ENCODE data around the gene HMGB3.
"Not testable (repeated sequence)": the region's sequence is repeated elsewhere in the genome, so short reads cannot be mapped to it uniquely, and the experiment has no call there.

Gene HMGB3

DNA sequence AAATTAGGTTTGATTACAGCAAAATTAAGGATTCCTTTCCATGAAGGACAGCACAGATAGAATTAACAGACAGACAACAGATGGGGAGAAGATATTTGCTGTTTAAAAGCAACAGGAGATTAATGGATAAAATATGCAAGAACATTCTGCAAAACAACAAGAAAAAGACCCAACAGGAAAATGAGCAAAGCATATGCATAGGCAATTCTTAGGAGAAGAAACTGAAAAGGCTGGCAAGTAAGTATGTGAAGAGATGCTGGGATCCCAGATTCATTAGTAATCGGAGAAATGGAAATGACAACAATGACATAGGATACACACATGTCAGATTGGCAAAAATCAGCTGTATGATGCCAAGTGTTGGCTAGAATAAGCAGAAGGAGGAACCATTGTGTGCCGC is 27.5 kb upstream of the HMGB3 start:
- Histone ChIP-seq H3K36me3 (ENCODE audit: control insufficient read depth, insufficient read depth, low read length) (no peaks in the 10 kb centered on the region), H3K4me3 (replicated peaks; ENCODE audit: low read depth, low read length) (no peak overlapping the region), H3K27me3 (replicated peaks; ENCODE audit: control insufficient read depth, insufficient read depth, low read length) (no peaks in the 10 kb centered on the region)
- no peak for DNase-seq (ENCODE audit: extremely low read depth, insufficient read length)
- TF ChIP-seq, protein P1, sequence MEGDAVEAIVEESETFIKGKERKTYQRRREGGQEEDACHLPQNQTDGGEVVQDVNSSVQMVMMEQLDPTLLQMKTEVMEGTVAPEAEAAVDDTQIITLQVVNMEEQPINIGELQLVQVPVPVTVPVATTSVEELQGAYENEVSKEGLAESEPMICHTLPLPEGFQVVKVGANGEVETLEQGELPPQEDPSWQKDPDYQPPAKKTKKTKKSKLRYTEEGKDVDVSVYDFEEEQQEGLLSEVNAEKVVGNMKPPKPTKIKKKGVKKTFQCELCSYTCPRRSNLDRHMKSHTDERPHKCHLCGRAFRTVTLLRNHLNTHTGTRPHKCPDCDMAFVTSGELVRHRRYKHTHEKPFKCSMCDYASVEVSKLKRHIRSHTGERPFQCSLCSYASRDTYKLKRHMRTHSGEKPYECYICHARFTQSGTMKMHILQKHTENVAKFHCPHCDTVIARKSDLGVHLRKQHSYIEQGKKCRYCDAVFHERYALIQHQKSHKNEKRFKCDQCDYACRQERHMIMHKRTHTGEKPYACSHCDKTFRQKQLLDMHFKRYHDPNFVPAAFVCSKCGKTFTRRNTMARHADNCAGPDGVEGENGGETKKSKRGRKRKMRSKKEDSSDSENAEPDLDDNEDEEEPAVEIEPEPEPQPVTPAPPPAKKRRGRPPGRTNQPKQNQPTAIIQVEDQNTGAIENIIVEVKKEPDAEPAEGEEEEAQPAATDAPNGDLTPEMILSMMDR (IDR thresholded peaks at IDR 0.05; ENCODE audit: insufficient read depth, low read length, poor library complexity, severe bottlenecking): no peak

DNA sequence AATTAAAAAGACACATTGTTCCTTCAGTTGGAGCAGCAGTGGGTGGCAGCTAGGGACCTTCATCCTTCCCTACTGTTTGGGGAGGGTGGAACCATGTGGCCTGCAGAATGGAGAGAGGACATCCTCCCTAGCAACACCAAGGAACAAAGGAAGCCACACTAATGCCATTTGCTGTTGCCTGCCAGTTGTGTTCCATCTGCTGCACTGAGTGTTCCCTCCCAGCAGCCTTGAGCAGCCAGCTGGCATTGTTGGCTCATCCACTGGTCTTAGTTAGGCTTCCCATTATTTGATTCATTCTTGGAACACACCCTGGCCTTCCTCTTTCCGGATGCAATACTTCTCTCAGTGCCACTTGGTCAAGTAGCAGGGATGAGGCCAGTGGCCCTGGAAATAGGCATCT is 25.0 kb upstream of the HMGB3 start:
- Histone ChIP-seq H3K36me3 (ENCODE audit: control insufficient read depth, insufficient read depth, low read length) (no peaks in the 10 kb centered on the region), H3K27me3 (replicated peaks; ENCODE audit: control insufficient read depth, insufficient read depth, low read length) (no peaks in the 10 kb centered on the region), H3K4me3 (replicated peaks; ENCODE audit: low read depth, low read length) (no peak overlapping the region)
- no peak for DNase-seq (ENCODE audit: extremely low read depth, insufficient read length)
- TF ChIP-seq, protein P1 (IDR thresholded peaks at IDR 0.05; ENCODE audit: insufficient read depth, low read length, poor library complexity, severe bottlenecking): no peak

DNA sequence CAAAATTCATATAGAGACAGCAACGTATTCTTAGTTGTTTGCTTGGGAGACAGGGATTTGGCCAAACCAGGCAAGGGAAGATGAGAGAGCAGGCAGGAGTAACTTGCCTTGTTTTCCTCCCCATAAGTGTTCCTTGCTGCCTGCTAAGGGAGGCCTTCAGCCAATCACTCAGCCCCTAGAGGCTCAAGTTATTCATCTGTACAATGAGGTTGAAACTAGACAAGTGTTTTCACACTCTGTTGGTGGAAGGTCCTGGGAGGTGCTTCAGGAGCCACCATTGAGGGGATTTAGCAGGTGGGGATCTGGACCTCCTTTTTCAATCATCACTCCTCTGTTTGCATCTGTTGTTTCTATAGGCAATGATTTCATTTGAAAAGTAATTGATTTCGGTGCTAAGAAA is 23.6 kb upstream of the HMGB3 start:
- DNase-seq (ENCODE audit: extremely low read depth, insufficient read length): no peak
- TF ChIP-seq, protein P1 (IDR thresholded peaks at IDR 0.05; ENCODE audit: insufficient read depth, low read length, poor library complexity, severe bottlenecking): no peak
- H3K27me3 ChIP-seq (replicated peaks; ENCODE audit: control insufficient read depth, insufficient read depth, low read length): no peaks in the 10 kb centered on the region
- no peaks in the 10 kb centered on the region for H3K36me3 ChIP-seq (ENCODE audit: control insufficient read depth, insufficient read depth, low read length)
- no peak overlapping the region for H3K4me3 ChIP-seq (replicated peaks; ENCODE audit: low read depth, low read length)

DNA sequence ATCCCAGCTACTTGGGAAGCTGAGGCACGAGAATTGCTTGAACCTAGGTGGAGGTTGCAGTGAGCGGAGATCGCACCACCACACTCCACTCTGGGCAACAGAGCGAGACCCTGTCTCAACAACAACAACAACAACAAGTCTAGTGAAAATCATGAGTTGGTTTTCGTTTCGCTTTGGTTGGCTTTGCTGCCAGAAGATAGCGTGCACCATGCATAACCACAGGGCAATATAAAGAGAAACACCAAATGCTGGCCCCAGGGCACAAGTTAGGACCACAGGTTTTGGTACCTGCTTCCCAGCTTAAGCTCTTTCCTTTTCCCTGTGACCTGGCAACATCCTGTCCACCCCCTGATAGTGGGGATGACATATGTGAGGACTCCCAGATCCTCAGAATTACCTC is 21.5 kb upstream of the HMGB3 start:
- no peaks in the 10 kb centered on the region for H3K36me3 ChIP-seq (ENCODE audit: control insufficient read depth, insufficient read depth, low read length)
- TF ChIP-seq, protein P1 (IDR thresholded peaks at IDR 0.05; ENCODE audit: insufficient read depth, low read length, poor library complexity, severe bottlenecking): no peak
- no peak for DNase-seq (ENCODE audit: extremely low read depth, insufficient read length)

DNA sequence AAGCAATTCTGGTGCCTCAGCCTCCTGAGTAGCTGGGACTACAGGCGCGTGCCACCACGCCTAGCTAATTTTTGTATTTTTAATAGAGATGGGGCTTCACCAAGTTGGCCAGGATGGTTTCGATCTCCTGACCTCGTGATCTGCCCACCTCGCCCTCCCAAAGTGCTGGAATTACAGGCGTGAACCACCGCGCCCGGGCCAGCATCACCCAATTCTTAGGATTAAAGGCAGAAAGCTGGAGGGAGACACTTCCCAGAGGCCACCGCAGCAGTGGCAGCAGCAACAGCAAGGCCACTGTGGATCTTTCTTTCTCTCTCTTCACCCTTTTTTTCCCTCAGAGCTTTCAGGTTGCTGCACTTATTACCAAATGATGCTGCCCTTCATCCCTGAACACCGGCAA is 18.7 kb upstream of the HMGB3 start:
- H3K4me3 ChIP-seq (replicated peaks; ENCODE audit: low read depth, low read length); DNase-seq (ENCODE audit: extremely low read depth, insufficient read length); H3K36me3 ChIP-seq (ENCODE audit: control insufficient read depth, insufficient read depth, low read length); H3K27me3 ChIP-seq (replicated peaks; ENCODE audit: control insufficient read depth, insufficient read depth, low read length): not testable (repeated sequence)

More for the DNA sequence above, 21.5 kb upstream of the HMGB3 start:
- no peak overlapping the region for H3K4me3 ChIP-seq (replicated peaks; ENCODE audit: low read depth, low read length)
- no peaks in the 10 kb centered on the region for H3K27me3 ChIP-seq (replicated peaks; ENCODE audit: control insufficient read depth, insufficient read depth, low read length)

DNA sequence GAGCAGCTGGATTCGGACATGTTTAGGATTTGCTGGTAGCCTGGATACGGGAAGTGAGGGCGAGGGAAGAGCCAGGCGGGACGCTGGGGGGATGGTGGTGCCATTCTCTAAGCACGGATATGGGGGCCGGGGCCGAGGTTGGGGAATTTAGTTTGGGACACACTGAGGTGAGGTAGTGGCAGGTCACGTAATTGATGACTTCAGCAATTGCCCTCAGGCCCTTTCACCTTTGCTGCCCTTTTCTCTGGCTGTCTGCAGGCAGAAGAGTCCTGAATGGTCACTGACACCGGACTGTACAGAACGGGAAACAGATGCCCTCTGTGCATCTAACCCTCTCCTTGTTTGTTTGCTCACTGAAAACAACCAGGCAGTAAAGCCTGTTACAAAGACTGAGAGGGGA is 16.9 kb upstream of the HMGB3 start:
- TF ChIP-seq, protein P1 (IDR thresholded peaks at IDR 0.05; ENCODE audit: insufficient read depth, low read length, poor library complexity, severe bottlenecking): no peak
- Histone ChIP-seq H3K4me3 (replicated peaks; ENCODE audit: low read depth, low read length) (no peak overlapping the region), H3K27me3 (replicated peaks; ENCODE audit: control insufficient read depth, insufficient read depth, low read length) (no peaks in the 10 kb centered on the region), H3K36me3 (ENCODE audit: control insufficient read depth, insufficient read depth, low read length) (no peaks in the 10 kb centered on the region)
- DNase-seq (ENCODE audit: extremely low read depth, insufficient read length): no peak
